GM11168 (cell line): ENCODE data around the gene CFAP68.
"Not testable (repeated sequence)": the region's sequence is repeated elsewhere in the genome, so short reads cannot be mapped to it uniquely, and the experiment has no call there.

Experiments used
- in situ Hi-C: fragments of 300-500 bp; cut with MboI; formaldehyde crosslinking; loops from one replicate; pipeline ENCODE4 v1.12.0; 2022; ENCODE audit warnings: low sequenced_read_pairs; ENCODE audit not compliant: unreplicated experiment

CFAP68 gene

GRCh38 chr11:111860257-111860656, 19.1 kb upstream of the CFAP68 start:
- in situ Hi-C loops = no loop called here

GRCh38 chr11:111870113-111870512, 9.2 kb upstream of the CFAP68 start:
- in situ Hi-C loops = no loop called here

- in situ Hi-C loops = no loop called here
Observed at GRCh38 chr11:111870522-111870885, 8.8 kb upstream of the CFAP68 start.

GRCh38 chr11:111870886-111871692, 8.3 kb upstream of the CFAP68 start, which contains the start of gene ALG9:
ALG9 (minus strand) TSS chr11:111871581; CDS start chr11:111871482, 99 bp downstream.
- in situ Hi-C loops = no loop called here

GRCh38 chr11:111871693-111872161, 7.6 kb upstream of the CFAP68 start:
- in situ Hi-C loops = no loop called here

- in situ Hi-C loops = no loop called here
Observed at GRCh38 chr11:111878385-111878848, 924 bp upstream of the CFAP68 start.

- in situ Hi-C loops = no loop called here
Observed at GRCh38 chr11:111879637-111879960, 258 bp downstream of the CFAP68 start.

GRCh38 chr11:111882202-111882601, 2.9 kb downstream of the CFAP68 start:
- in situ Hi-C loops = no loop called here

DNA sequence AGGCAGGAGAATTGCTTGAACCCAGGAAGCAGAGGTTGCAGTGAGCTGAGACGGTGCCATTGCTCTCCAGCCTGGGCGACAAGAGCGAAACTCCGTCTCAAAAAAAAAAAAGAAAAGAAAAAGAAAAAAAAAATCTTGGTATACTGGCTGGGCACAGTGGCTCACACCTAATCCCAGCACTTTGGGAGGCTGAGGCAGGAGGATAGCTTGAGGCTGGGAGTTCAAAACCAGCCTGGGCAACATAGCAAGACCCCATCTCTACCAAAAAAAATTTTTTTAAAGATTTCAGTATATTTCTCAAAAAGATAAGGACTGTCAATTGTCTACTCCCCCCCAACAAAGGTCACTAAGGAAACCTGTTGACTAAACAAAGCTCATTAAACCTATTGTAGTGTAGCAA, 5.7 kb downstream of the CFAP68 start:
- in situ Hi-C loops = not testable (repeated sequence)

DNA sequence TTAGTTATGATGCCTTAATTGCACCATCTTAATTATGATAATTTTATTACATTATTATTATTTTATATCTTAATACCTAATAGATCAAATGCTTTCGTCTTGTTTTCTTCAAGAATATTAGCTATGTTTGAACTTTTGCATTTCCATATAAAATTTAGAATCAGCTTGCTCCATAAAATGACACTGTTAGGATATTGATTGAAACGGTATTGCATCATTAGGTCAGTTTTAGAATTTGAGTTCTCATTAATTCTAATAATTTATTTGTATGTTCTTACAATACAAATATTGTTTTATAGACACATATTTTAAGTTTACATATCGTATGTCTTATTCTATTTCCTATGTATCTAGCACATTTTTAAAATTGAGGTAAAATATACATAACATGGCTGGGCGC, 6.7 kb downstream of the CFAP68 start:
- in situ Hi-C loops = no loop called here

GRCh38 chr11:111886844-111887243, 7.5 kb downstream of the CFAP68 start:
- in situ Hi-C loops = no loop called here

GRCh38 chr11:111905411-111905810, 26.1 kb downstream of the CFAP68 start:
- in situ Hi-C loops = no loop called here

DNA sequence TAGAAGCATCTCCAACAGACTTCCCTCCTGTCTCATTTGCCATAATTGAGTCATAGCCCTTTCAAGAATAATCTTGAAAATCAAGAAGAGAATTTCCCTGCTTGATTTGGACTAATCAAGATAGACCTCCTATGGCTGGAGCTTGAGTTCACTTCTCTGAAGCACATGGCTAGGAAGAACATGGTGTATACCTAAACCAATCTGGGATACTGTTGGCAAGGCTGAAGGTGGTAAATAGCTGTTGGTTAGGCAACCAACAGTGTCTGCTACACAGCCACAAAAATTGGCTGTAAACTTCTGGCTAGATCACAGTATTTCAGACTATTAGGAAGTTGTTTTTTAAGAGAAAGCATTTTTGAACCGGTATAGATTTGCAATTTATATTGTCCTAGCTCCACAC, 27.3 kb downstream of the CFAP68 start:
- in situ Hi-C loops = no loop called here

- in situ Hi-C loops = no loop called here
Observed at GRCh38 chr11:111908639-111909305, 29.4 kb downstream of the CFAP68 start.

GRCh38 chr11:111909378-111909777, 30.0 kb downstream of the CFAP68 start:
- in situ Hi-C loops = no loop called here

DNA sequence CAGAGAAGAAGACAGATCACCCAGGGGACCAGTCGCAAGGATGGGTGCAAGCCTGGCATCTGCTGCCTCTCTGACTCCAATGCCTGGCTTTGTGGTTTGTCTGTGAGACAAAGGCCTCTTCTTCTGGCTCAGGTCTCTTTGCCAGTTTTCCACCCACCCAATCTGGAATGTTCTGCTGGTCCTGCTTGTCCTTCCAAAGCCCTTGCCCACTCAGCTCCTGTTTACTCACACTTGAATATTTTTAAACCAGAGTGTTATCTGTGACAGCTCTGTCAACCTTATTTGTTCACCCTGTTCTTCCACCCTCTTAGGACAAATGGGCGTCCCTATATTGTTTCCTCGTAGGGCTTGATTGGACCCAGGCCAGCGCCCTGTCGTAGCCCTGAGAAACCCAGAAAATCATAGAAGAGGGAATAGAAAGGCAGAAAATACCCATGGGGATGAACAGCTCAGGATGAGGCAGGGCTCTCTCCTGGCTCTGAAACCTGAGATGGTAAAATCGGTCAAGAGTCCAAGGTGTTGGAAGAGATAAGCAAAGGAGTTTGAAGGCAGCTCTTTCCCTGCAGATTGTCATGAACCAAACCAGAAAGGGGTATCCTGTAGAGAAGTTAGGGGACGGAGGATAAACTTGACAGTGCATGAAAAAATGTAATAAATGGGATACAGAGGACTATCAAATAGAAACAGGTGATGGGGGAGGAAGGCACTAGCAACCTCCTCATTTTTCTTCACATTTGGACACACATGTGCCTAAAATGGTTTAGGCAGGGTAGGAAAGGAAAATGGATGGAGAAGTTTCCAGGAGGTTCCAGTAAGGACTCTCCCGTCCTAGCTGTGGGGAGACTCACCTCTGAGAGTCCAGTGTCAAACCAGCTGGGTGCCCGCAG, 31.6 kb downstream of the CFAP68 start:
- in situ Hi-C loops = no loop called here

DNA sequence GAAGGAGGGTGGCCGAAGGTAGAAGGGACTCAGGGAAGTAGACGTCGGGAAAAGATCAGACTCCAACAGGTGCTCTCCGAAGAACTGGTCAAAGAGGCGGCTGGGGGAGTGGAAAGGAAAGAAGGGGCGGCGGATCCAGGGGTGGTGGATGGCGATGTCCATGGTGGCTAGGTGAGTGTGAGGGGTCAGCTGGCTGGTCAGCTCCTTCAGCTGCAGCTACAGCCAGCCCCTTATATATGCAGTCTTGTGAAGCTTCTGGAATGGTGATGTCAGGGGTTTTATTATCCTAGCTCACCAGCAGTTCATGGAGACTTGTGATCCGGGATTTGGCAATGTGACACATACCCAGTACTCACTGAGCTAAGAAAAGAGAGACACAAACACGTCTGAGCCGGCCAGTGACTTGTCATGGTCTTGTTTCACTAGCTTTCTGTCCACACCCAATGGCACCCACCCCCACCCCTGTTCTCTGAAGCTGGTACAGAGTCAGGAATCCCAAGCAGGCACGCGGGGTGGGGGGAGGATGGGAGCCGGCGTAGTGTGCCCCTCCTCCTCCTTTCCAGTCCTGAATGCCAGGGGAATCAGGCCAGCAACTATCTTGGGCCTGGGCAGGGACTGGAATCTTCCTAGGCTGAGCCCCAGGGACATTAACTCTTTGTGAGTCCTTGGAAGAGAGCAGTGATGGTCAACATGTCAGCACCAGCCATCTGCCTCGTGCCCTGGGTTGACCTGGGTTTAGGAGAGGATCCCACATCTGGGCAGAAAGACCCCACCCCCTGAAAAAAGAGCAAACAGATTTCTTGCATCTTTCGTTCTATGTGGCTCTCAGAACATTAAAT, 32.4 kb downstream of the CFAP68 start, which contains the start of gene CRYAB:
Gene CRYAB (minus strand): TSS at position 208 of the 839 bp plus-strand sequence. CDS start 46 bp downstream, at position 162.
- in situ Hi-C loops = no loop called here

GRCh38 chr11:111912535-111912934, 33.2 kb downstream of the CFAP68 start, which contains the start of gene HSPB2:
HSPB2 (plus strand) TSS chr11:111912734; CDS start chr11:111912830, 96 bp downstream.
- in situ Hi-C loops = no loop called here

DNA sequence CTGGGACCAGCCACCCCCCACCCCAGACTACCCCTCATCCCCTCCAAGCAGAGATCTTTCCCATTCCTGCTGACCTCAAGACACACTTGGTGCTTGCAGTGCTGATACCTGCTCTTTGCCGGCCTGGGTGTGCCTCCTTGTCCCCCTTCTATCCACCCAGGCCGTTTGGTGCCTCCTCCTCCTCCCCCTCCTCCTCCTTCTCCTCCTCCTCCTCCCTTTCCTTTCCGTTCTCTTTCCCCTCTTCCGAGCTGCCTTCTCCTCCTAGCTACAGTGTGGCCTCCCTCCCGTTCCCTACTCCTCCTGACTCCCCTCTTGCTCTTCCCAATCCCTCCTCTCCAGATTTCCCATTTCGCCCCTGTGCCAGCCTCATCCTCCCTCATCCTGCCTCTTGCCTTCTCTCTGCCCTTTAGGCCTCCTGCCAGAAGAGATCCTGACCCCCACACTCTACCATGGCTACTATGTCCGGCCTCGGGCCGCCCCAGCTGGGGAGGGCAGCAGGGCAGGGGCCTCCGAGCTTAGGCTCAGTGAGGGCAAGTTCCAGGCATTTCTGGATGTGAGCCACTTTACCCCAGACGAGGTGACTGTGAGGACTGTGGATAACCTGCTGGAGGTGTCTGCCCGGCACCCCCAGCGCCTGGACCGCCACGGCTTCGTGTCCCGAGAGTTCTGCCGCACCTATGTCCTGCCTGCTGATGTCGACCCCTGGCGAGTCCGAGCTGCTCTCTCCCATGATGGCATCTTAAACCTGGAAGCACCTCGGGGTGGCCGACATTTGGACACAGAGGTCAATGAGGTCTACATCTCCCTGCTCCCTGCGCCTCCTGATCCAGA, 33.9 kb downstream of the CFAP68 start:
- in situ Hi-C loops = no loop called here
